GM10248 (cell line): ENCODE results near the gene DTD1.

Experiments
- CTCF ChIA-PET: fragments of 300-600 bp; sonication (Branson Sonifier 250); formaldehyde crosslinking; extraction: SDS; loops from one replicate; lab custom pipeline; 2021; ENCODE audit warnings: antibody characterized with exemption; lab: Yijun Ruan, JAX
- POLR2A ChIA-PET: fragments of 350-650 bp; sonication (Branson Sonifier 250); formaldehyde crosslinking; extraction: SDS; loops from one replicate; lab custom pipeline; 2020; ENCODE audit warnings: antibody characterized with exemption; lab: Yijun Ruan, JAX
- DNase-seq: peaks from one replicate; pipeline ENCODE4 v3.0.0; 2012; ENCODE audit errors: extremely low spot score
- CTCF ChIP-seq: IDR thresholded peaks from 2 replicates; pipeline ENCODE4 v1.5.1; 2012; ENCODE audit warnings: mild to moderate bottlenecking, low read depth; ENCODE audit errors: extremely low read depth, missing control alignments, control extremely low read depth

Gene DTD1

GRCh38 chr20:18788021-18788420 lies 200.2 kb downstream of the DTD1 start:
- CTCF ChIA-PET = interaction anchor here (1.5 kb wide), 1 partner anchor 11 kb away, joined by 3 read pairs; no protein-coding TSS in a partner anchor
- no peak for TF ChIP-seq CTCF
- DNase-seq = no peak
- POLR2A ChIA-PET = no interaction called here

- TF ChIP-seq CTCF = no peak
- no peak for DNase-seq
- CTCF ChIA-PET = no interaction called here
- POLR2A ChIA-PET = no interaction called here
These were observed 202.9 kb downstream of the DTD1 start for GRCh38 chr20:18790787-18791186.

- POLR2A ChIA-PET = no interaction called here
- TF ChIP-seq CTCF = peak; percentile 25
- CTCF ChIA-PET = interaction anchor here (0.7 to 1.4 kb wide), 3 partner anchors 9 to 15 kb away, joined by 3 to 6 read pairs (median 3); no protein-coding TSS in a partner anchor
- peak; percentile 87 for DNase-seq
These were observed 206.0 kb downstream of the DTD1 start for GRCh38 chr20:18793625-18794427.

GRCh38 chr20:18794428-18794787 lies 206.6 kb downstream of the DTD1 start:
- no peak for DNase-seq
- ChIA-PET POLR2A (no interaction called here), CTCF (interaction anchor here (0.7 to 1.4 kb wide), 3 partner anchors 9 to 15 kb away, joined by 3 to 6 read pairs (median 3); no protein-coding TSS in a partner anchor)
- no peak for TF ChIP-seq CTCF

GRCh38 chr20:18795366-18795765 lies 207.5 kb downstream of the DTD1 start:
- CTCF ChIA-PET = no interaction called here
- TF ChIP-seq CTCF = no peak
- POLR2A ChIA-PET = no interaction called here
- DNase-seq = no peak

GRCh38 chr20:18796282-18796833 lies 208.5 kb downstream of the DTD1 start:
- CTCF ChIA-PET = interaction anchor here (1.2 to 1.4 kb wide), 3 partner anchors 12 to 164 kb away, joined by 3 to 4 read pairs (median 3); no protein-coding TSS in a partner anchor
- no peak for TF ChIP-seq CTCF
- DNase-seq = no peak
- POLR2A ChIA-PET = no interaction called here
